ENCODE results near the gene PTGIR. TPM values are rescaled to one million over a fixed set of nuclear protein-coding genes. Genes with fewer than 3 reads are reported as not detected.

The PTGIR gene
- total RNA-seq, result 10 to 100 TPM in 2 of 4 donors, 1 to 10 TPM in 2; 9.0 to 21.9 (median 12.7) TPM

GRCh38 chr19:46624958-46625661 lies at the start of gene PTGIR:
Gene PTGIR, minus strand, starts transcription at chr19:46625089. Its CDS starts 864 bp downstream, at chr19:46624225.
- H3K27ac ChIP-seq, result peak within 1 kb of the TSS; percentile 46 to 70 (median 56)
- TF ChIP-seq CTCF (IDR thresholded peaks at IDR 0.05) (no peak), POLR2A (IDR thresholded peaks at IDR 0.05) (peak in 1 of 2 donors; percentile 23)
- H3K36me3 ChIP-seq, result no peaks in the 10 kb centered on the region
- peak within 1 kb of the TSS in 1 of 3 donors; percentile 15 for H3K4me3 ChIP-seq (replicated peaks in 1 of 3)
- WGBS, 2 donors, result 37 to 38% methylated on average over 13 of the region's 13 CpGs
- intact Hi-C loops (cut with DNase I), result no loop called here
- no peaks in the 10 kb centered on the region for H3K9me3 ChIP-seq
- peaks cover 0 to 18% of the 10 kb centered on the region in 2 donors for H3K4me1 ChIP-seq
- peak; percentile 28 to 36 for DNase-seq
- no peaks in the 10 kb centered on the region for H3K27me3 ChIP-seq

GRCh38 chr19:46670813-46671212 lies 45.9 kb upstream of the PTGIR start:
- TF ChIP-seq POLR2A (IDR thresholded peaks at IDR 0.05), result no peak
- no peak for TF ChIP-seq CTCF (IDR thresholded peaks at IDR 0.05)
- H3K27ac ChIP-seq, result no peak overlapping the region
- peaks cover 19 to 22% of the 10 kb centered on the region in 2 donors for H3K36me3 ChIP-seq
- intact Hi-C loops (cut with DNase I), result no loop called here
- DNase-seq, result no peak
- no peaks in the 10 kb centered on the region for H3K9me3 ChIP-seq
- H3K27me3 ChIP-seq, result no peaks in the 10 kb centered on the region
- H3K4me3 ChIP-seq (replicated peaks in 1 of 3), result no peak overlapping the region
- H3K4me1 ChIP-seq, result no peaks in the 10 kb centered on the region

- Histone ChIP-seq H3K4me3 (replicated peaks in 1 of 3) (no peak overlapping the region), H3K4me1 (no peaks in the 10 kb centered on the region), H3K9me3 (no peaks in the 10 kb centered on the region), H3K27ac (no peak overlapping the region), H3K36me3 (peaks cover 5% of the 10 kb centered on the region in 2 donors), H3K27me3 (no peaks in the 10 kb centered on the region)
- 94 to 96% methylated on average over 3 of the region's 3 CpGs for WGBS, 2 donors
- DNase-seq, result no peak
- TF ChIP-seq POLR2A (IDR thresholded peaks at IDR 0.05) (no peak), CTCF (IDR thresholded peaks at IDR 0.05) (no peak)
- intact Hi-C loops (cut with DNase I), result no loop called here
Observed at GRCh38 chr19:46668662-46669061, 43.8 kb upstream of the PTGIR start.

DNA sequence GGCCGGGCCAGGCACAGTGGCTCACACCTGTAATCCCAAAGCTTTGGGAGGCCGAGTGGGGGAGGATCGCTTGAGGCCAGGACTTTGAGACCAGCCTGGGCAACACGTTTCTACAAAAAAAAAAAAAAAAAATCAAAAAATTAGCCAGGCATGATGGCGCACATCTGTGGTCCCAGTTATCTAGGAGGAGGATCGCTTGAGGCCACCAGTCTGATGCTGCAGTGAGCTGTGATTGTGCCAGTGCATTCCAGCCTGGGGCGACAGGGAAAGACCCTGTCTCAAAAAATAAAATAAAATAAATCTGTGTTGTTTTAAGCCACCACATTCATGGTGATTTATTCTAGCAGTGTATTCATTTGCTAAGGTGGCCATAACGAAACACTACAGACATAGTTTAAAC lies 40.2 kb upstream of the PTGIR start:
- Histone ChIP-seq H3K27ac (no peak overlapping the region), H3K4me3 (replicated peaks in 1 of 3) (no peak overlapping the region), H3K27me3 (no peaks in the 10 kb centered on the region), H3K4me1 (peaks cover 11 to 12% of the 10 kb centered on the region in 2 donors), H3K9me3 (no peaks in the 10 kb centered on the region), H3K36me3 (no peaks in the 10 kb centered on the region)
- no peak for TF ChIP-seq CTCF (IDR thresholded peaks at IDR 0.05)
- TF ChIP-seq POLR2A (IDR thresholded peaks at IDR 0.05), result no peak
- intact Hi-C loops (cut with DNase I), result no loop called here
- no peak for DNase-seq
- WGBS, 2 donors, result 84% methylated on average over 8 of the region's 8 CpGs
